PFSK-1 (cell line): Measurements from ENCODE around the gene OSTM1.

Source experiments
- FOXP2 ChIP-seq: optimal IDR thresholded peaks from 2 replicates; pipeline ENCODE3; 2011; ENCODE audit warnings: borderline replicate concordance, control low read depth, inconsistent platforms; ENCODE audit not compliant: insufficient read depth; ENCODE audit errors: extremely low read length, extremely low read depth
- POLR2AphosphoS5 ChIP-seq: IDR thresholded peaks from 2 replicates; pipeline ENCODE4 v1.6.1; 2012; ENCODE audit warnings: low read depth, mild to moderate bottlenecking, control low read depth, low read length, moderate library complexity
- REST ChIP-seq, 2 experiments: IDR thresholded peaks; 2 replicates each; pipeline versions ENCODE4 v1.6.1 to v1.8.0; 2011 to 2012; ENCODE audit warnings: low read depth in 2 of 2, low read length in 2 of 2, control low read depth in 1 of 2, inconsistent platforms in 1 of 2, mild to moderate bottlenecking in 1 of 2, moderate library complexity in 1 of 2; ENCODE audit not compliant: insufficient read depth in 1 of 2
- SIN3A ChIP-seq: IDR thresholded peaks from 2 replicates; pipeline ENCODE4 v1.6.1; 2012; ENCODE audit warnings: mild to moderate bottlenecking, low read length, moderate library complexity, borderline replicate concordance; ENCODE audit not compliant: insufficient read depth
- TAF1 ChIP-seq: IDR thresholded peaks from 2 replicates; pipeline ENCODE4 v1.6.1; 2012; ENCODE audit warnings: low read length, control low read depth, borderline replicate concordance; ENCODE audit not compliant: insufficient read depth

OSTM1 gene

GRCh38 chr6:108116546-108117426, 42.2 kb upstream of the OSTM1 start:
- TF ChIP-seq POLR2AphosphoS5: no peak
- TF ChIP-seq TAF1: no peak
- no peak for TF ChIP-seq SIN3A
- no peak for TF ChIP-seq REST (IDR thresholded peaks at IDR 0.05; ENCODE audit: insufficient read depth in 1 of 2, low read depth in 2 of 2, low read length in 2 of 2)
- TF ChIP-seq FOXP2: no peak

GRCh38 chr6:108115598-108116058, 41.1 kb upstream of the OSTM1 start:
- TF ChIP-seq TAF1 (no peak), POLR2AphosphoS5 (no peak), FOXP2 (no peak), REST (IDR thresholded peaks at IDR 0.05; ENCODE audit: insufficient read depth in 1 of 2, low read depth in 2 of 2, low read length in 2 of 2) (no peak), SIN3A (no peak)

- TF ChIP-seq REST (IDR thresholded peaks at IDR 0.05; ENCODE audit: insufficient read depth in 1 of 2, low read depth in 2 of 2, low read length in 2 of 2) (no peak), SIN3A (no peak), POLR2AphosphoS5 (no peak), FOXP2 (no peak), TAF1 (no peak)
Observed at GRCh38 chr6:108114841-108115597, 40.5 kb upstream of the OSTM1 start.

- TF ChIP-seq REST (IDR thresholded peaks at IDR 0.05; ENCODE audit: insufficient read depth in 1 of 2, low read depth in 2 of 2, low read length in 2 of 2) (no peak), POLR2AphosphoS5 (no peak), TAF1 (no peak), SIN3A (no peak), FOXP2 (no peak)
Observed at GRCh38 chr6:108113557-108114519, 39.3 kb upstream of the OSTM1 start.
